ENCODE results near the gene BICRA.
"Not testable (repeated sequence)": the region's sequence is repeated elsewhere in the genome, so short reads cannot be mapped to it uniquely, and the experiment has no call there.

The BICRA gene

GRCh38 chr19:47631681-47632446 is 22.9 kb downstream of the BICRA start:
- no peak for DNase-seq (ENCODE audit: low read depth)

DNA sequence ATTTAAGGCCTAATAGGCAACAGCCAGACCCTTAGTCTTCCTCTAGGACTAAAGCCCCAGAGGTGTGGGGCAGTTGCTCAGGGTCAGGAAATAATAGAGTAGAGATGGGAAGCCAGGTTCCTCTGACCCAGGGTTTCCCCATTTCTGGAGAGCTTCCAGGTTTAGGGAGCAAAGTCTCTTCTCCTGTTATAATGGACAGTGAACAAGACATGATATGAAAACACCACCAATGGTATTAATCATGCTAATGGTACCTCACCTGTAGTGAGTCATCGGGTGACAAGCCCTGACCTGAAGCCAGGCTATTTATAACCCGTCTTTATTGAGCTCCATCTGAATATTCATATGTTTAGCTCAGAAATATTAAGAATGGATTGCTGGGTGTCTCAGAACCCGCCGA is 24.6 kb downstream of the BICRA start:
- no peak for DNase-seq (ENCODE audit: low read depth)

- no peak for DNase-seq (ENCODE audit: low read depth)
These were observed 25.1 kb downstream of the BICRA start for GRCh38 chr19:47633996-47634395.

GRCh38 chr19:47635152-47635754 is 26.3 kb downstream of the BICRA start:
- not testable (repeated sequence) for DNase-seq (ENCODE audit: low read depth)

DNA sequence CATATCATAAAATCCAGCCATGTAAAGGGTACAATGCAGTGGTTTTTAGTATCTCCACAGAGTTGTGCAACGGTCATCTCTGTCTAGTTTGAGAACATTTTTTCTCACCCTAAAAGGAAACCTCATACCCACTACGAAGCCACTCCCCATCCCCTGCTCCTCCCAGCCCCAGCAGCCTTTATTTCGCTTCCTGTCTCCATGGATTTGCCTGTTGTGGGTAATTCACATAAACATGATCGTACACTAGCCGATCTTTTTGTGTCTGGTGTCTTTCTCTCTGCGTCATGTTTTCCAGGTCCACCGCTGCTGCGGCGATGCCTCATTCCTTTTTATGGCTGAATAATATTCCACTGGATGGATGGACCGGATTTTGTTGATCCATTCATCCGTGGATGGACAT is 28.6 kb downstream of the BICRA start:
- no peak for DNase-seq (ENCODE audit: low read depth)

- DNase-seq (ENCODE audit: low read depth), result no peak
These were observed 33.1 kb downstream of the BICRA start for GRCh38 chr19:47641891-47642485.

- DNase-seq (ENCODE audit: low read depth), result no peak
These were observed 34.3 kb downstream of the BICRA start for GRCh38 chr19:47643281-47643680.

GRCh38 chr19:47644199-47644598 is 35.3 kb downstream of the BICRA start:
- no peak for DNase-seq (ENCODE audit: low read depth)

GRCh38 chr19:47644743-47645482 is 36.0 kb downstream of the BICRA start:
- no peak for DNase-seq (ENCODE audit: low read depth)

DNA sequence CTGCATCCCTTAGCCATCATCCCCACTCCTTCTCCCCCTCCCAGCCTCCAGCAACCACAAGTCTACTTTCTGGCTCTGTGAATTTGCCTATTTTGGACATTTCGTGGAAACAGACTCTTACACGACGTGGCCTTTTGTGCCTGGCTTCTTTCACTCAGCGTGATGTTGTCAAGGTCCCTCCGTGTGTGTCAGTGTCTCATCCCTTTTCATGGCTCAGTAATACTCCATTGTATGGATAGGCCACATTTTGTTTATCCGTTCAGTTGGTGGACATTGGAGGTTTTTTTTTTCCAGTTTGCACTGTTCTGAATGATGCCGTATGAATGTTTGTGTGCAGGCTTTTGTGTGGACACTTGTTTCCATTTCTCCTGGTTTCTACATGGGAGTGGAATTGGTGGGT is 38.0 kb downstream of the BICRA start:
- DNase-seq (ENCODE audit: low read depth), result no peak

DNA sequence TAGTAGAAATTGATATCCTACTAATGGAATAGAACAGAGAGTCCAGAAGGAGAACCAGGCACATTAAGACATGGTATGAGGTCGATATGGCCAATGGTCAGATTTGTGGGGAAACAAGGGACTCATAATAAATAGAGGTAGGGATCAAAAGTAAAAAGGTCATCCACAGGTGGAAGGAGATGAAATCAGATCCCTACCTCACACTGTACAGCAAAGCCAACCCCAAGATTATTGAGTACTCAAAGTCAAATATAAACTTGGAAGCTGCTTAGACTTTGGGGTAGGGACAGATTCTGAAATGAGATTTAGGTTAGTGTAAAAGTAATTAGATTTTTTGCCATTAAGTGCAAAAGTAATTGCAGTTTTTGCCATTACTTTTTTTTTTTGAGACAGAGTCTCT is 40.7 kb downstream of the BICRA start:
- no peak for DNase-seq (ENCODE audit: low read depth)

GRCh38 chr19:47650700-47651099 is 41.8 kb downstream of the BICRA start:
- no peak for DNase-seq (ENCODE audit: low read depth)

GRCh38 chr19:47651132-47651531 is 42.2 kb downstream of the BICRA start:
- no peak for DNase-seq (ENCODE audit: low read depth)

DNA sequence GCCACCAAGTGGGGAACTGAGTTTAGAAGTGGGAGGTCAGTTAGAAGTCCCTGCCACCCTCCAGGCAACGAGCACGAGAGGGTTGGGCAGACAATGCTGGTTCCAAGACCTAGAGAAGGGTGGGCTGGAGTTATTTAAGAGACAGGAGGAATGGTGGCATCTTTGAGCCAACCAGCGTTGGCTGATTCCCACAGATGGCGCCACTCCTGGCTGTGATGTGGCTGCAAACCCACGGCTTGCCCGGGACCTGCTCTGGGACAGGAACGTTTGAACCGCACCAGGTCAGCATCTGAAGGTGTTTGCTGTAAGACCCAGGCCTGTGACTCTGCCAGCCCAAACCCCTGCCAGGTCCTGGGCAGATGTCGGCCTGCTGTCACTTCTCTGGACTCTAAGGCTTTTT is 42.8 kb downstream of the BICRA start:
- no peak for DNase-seq (ENCODE audit: low read depth)

DNA sequence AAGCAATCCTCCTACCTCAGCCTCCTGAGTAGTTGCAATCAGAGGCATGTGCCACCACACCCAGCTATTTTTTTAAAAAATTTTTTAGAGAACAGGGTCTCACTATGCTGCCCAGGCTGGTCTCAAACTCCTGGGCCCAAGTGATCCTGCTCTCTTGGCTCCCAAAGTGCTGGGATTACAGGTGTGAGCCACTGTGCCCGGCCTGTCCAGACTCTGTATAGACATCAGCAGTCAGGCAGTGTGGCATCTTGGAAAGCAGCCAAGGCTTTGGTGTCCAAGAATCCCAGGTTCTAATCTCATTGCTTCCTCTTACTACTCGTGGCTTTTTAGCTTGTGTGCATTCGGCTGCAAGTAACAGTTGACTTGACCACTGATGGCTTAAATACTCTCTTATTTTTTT is 43.4 kb downstream of the BICRA start:
- no peak for DNase-seq (ENCODE audit: low read depth)

DNA sequence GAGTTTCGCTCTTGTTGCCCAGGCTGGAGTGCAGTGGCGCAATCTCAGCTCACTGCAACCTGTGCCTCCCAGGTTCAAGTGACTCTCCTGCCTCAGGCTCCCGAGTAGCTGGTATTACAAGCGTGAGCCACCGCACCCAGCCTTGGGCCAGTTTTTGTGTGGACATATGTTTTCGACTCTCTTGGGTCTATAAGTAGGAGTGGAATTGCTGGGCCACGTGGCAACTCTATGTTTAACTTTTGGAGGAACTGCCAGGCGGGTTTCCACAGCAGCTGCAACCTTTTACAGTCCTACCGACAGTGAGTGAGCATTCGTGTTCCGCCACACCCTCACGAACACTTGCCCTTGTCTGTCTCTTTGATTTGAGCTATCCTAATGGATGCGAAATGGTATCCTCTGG is 44.9 kb downstream of the BICRA start:
- DNase-seq (ENCODE audit: low read depth), result no peak

- DNase-seq (ENCODE audit: low read depth), result no peak
These were observed 48.8 kb downstream of the BICRA start for GRCh38 chr19:47657719-47658118.

DNA sequence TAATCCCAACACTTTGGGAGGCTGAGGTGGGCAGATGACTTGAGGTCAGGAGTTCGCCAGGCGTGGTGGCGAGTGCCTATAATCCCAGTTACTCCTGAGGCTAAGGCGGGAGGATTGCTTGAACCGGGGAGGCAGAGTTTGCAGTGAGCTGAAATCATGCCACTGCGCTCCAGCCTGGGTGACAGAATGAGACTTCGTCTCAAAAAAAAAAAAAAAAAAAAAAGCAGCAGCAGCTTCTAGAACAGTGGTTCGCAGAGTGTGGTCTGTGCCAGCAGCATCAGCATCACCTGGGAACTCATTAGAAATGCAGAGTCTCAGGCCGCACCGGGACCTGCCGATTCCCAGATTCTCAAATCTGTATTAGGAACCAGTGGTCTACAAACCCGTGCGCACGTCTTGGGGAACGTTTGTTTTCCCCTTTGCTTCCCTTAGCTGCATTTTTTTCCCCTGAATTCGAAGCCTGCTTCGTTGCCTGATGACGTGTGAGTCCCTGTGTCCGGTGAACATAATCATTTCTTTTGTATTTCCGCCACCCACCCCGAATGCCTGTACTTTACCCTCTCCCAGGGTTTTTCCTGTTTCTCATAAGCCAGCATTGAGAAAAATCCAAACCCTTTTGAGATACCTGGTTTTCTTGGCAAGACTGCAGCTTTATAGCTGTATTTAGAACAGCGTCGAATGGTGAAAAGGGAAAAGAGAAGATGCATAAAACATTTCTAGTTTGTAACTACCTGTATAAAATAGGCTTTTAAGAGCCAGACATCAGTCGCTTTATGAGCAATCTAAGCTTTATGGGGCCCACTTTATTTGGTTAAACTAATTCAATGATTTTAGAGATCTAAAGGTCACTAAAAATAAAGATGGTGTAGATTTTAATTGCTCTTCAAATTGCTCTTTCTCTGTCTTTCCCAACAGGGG is 49.8 kb downstream of the BICRA start:
- DNase-seq (ENCODE audit: low read depth), result no peak

- DNase-seq (ENCODE audit: low read depth), result no peak
These were observed 51.5 kb downstream of the BICRA start for GRCh38 chr19:47660435-47660832.

DNA sequence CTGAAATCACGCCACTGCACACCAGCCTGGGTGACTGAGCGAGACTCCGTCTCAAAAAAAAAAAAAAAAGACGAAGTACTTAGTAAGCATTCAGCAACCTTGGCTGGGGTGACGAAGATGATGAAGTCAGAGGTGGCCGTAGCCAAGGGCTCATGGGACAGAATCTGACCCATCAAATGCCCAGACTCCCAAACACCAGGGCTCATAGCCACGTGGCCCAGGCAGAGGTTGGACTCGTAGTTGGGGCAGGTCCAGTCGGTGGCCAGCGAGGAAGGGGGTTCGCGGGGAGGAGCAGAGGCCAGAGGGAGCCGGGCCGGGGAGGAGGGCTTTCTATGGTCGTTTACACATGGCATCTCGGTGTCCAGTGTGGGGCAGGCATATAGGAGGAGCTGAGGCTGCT is 52.2 kb downstream of the BICRA start:
- DNase-seq (ENCODE audit: low read depth), result no peak

- no peak for DNase-seq (ENCODE audit: low read depth)
These were observed 52.7 kb downstream of the BICRA start for GRCh38 chr19:47661611-47662010.

GRCh38 chr19:47663435-47663910 is 54.5 kb downstream of the BICRA start:
- DNase-seq (ENCODE audit: low read depth), result no peak

Measured in activated T-helper 9 cell treated with anti-CD3 and anti-CD28 coated beads, Interleukin-2, amount 50 U/mL, for 16 hours (primary cell).